Mucosa of rectum (tissue), 2 donors: ENCODE results near the gene SLC35E1.

ENCODE experiments used
- H3K27ac ChIP-seq, 2 donors: one replicate each; pipeline ENCODE4 v1.7.0; 2013; ENCODE audit warnings: inconsistent platforms in 2 of 2, low read depth in 2 of 2, low read length in 2 of 2
- H3K27me3 ChIP-seq, 2 donors: one replicate each; pipeline ENCODE4 v1.7.0; 2013; ENCODE audit warnings: low read length in 2 of 2; ENCODE audit not compliant: control insufficient read depth in 2 of 2, insufficient read depth in 2 of 2
- H3K36me3 ChIP-seq, 2 donors: one replicate each; pipeline ENCODE4 v1.7.0; 2013; ENCODE audit warnings: low read length in 2 of 2; ENCODE audit not compliant: control insufficient read depth in 2 of 2, insufficient read depth in 2 of 2
- H3K4me1 ChIP-seq, 2 donors: one replicate each; pipeline ENCODE4 v1.7.0; 2013; ENCODE audit warnings: low read length in 2 of 2, mild to moderate bottlenecking in 1 of 2; ENCODE audit not compliant: control insufficient read depth in 2 of 2, insufficient read depth in 2 of 2
- H3K4me3 ChIP-seq, 2 donors: one replicate each; pipeline ENCODE4 v1.7.0; 2013; ENCODE audit warnings: low read length in 2 of 2
- H3K9ac ChIP-seq, 2 donors: one replicate each; pipeline ENCODE4 v1.7.0; 2013; ENCODE audit warnings: low read length in 2 of 2, low read depth in 1 of 2, mild to moderate bottlenecking in 1 of 2
- H3K9me3 ChIP-seq, 2 donors: one replicate each; pipeline ENCODE4 v1.7.0; 2013; ENCODE audit warnings: low read length in 2 of 2; ENCODE audit not compliant: control insufficient read depth in 2 of 2
- donor health status: healthy.
- donor health status: Normal muscosa, but diverticular disease.

The SLC35E1 gene

DNA sequence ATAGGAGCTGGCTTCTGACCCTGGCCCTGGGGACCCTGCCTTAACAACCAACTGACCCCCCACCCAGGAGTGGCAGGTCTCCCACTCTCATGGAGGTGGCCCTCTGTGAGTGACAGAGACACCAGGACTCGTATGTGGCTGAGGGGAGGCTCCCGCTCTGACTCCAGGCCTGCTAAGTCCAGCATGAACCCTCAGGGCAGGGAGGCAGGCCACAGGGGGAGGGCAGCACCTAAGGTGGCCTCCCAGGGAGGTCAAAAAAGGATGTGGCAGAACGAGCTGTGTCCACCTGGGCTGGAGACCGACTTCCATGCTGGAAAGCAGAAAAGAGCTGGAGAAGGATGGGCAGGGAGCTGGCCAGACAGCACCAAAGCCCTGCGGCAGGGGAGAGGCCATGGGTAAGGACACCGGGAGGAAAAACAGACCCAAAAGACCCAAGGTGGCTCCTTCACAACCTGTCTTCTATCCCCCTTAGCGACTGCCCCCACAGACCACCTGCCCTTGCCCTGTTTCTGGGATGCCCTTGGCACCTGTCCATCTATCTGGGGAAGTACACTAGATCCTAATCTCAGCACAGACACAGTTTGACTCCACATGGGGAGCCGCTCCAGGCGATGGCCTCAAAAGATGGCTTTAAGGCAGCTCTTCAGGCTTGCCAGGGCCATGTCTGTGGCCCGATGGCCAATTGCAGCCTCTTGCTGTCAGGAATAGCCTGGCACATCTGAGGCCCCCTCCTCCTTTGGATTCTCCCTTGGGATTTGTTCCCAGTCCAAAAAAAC is 10.5 kb upstream of the SLC35E1 start:
- Histone ChIP-seq H3K4me3 (no peak overlapping the region), H3K36me3 (peaks cover 12 to 20% of the 10 kb centered on the region in 2 donors), H3K9me3 (no peaks in the 10 kb centered on the region), H3K27ac (peak overlapping the region in 1 of 2 donors; percentile 90), H3K9ac (no peak overlapping the region), H3K27me3 (no peaks in the 10 kb centered on the region), H3K4me1 (peaks cover 35 to 52% of the 10 kb centered on the region in 2 donors)

DNA sequence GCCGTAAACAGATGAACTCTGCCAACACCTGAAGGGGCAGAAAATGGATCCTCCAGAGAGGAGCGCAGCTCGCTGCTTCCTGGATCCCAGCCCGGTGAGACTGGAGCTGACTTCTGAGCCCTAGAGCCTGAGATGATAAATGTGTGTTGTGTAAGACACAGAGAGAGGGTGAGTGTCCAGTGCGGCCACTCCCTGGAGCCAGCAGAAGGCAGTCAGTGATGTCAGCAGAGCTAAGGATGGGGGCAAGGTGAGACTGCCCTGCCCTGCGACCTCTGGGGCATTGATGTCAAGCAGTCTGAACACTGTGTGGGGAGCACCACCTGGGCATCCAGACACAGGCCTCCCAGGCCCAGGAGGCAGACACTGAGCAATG is 9.7 kb upstream of the SLC35E1 start:
- Histone ChIP-seq H3K4me1 (peaks cover 28 to 46% of the 10 kb centered on the region in 2 donors), H3K36me3 (peaks cover 14 to 25% of the 10 kb centered on the region in 2 donors), H3K27ac (no peak overlapping the region)

DNA sequence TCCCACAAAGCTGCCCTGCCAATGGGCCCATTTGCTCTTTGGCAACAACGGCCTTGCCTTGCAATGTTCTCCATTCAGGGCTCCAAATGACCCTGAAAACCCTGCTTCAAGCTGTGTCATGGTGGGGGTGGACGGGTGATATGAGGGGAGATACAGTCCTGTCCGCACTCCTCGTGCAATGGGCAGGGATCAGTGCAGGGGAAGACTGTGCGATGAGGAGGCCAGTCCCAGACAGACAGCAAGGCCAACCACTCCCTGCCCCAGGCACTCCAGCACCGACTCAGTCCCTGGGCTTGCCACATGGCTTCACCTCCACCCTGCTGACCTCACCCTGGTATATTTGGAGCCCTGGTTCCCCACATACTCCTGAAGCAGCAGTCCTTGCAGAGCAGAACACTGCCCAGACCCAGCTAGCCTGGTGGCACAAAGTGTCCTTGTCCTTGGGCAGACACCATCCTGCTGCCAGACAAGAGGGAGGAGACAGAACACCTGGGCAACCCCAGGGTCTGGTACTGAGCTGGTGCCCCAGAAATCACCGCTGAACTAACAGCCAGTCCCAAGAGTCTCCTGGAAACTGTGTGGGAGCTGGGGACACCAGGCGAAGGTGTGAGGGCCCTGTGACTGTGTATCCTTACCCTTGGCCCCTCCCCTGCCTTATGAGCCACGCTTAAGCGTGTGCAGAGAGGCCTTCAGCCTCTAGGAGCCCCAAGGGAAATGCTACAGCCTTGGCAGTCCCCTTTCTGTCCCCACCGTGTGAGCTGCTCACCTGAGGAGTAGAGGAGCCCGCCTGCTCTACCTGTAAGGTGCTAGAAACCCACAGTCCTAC is 9.1 kb upstream of the SLC35E1 start:
- no peaks in the 10 kb centered on the region for H3K27me3 ChIP-seq
- H3K4me1 ChIP-seq: peaks cover 24 to 40% of the 10 kb centered on the region in 2 donors
- H3K36me3 ChIP-seq: peaks cover 16 to 31% of the 10 kb centered on the region in 2 donors
- H3K9me3 ChIP-seq: no peaks in the 10 kb centered on the region
- H3K9ac ChIP-seq: no peak overlapping the region
- no peak overlapping the region for H3K4me3 ChIP-seq
- H3K27ac ChIP-seq: no peak overlapping the region

More for the DNA sequence above, 9.7 kb upstream of the SLC35E1 start:
- Histone ChIP-seq H3K27me3 (no peaks in the 10 kb centered on the region), H3K9me3 (no peaks in the 10 kb centered on the region), H3K4me3 (no peak overlapping the region), H3K9ac (no peak overlapping the region)

- H3K4me3 ChIP-seq: no peak overlapping the region
- no peak overlapping the region for H3K27ac ChIP-seq
- peaks cover 10 to 23% of the 10 kb centered on the region in 2 donors for H3K4me1 ChIP-seq
- H3K9ac ChIP-seq: no peak overlapping the region
- H3K9me3 ChIP-seq: no peaks in the 10 kb centered on the region
- no peaks in the 10 kb centered on the region for H3K27me3 ChIP-seq
- peaks cover 22 to 37% of the 10 kb centered on the region in 2 donors for H3K36me3 ChIP-seq
Measured at GRCh38 chr19:16579381-16579780, 7.2 kb upstream of the SLC35E1 start.

DNA sequence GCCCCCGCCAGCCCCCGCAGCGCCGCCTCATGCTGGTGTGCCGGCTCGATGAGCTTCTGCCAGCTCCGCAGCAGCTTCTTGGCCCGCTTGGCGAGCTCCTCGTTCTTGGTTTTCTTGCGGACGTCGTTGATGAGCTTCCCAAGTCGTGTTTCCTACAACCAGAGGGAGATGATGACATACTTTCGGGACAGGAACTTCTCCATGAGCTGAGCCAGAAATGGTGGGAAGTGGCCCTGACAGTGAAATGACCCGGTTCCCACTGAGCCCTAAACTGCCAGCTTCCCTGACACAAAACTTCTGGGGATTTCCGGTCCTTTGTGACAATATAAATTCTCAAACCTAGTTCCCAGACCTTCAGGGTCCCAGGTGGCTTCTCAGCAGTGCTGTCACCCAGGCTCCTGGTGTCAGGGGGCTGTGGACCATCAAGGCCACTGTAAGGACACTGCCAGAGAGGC is 5.3 kb upstream of the SLC35E1 start:
- no peak overlapping the region for H3K4me3 ChIP-seq

DNA sequence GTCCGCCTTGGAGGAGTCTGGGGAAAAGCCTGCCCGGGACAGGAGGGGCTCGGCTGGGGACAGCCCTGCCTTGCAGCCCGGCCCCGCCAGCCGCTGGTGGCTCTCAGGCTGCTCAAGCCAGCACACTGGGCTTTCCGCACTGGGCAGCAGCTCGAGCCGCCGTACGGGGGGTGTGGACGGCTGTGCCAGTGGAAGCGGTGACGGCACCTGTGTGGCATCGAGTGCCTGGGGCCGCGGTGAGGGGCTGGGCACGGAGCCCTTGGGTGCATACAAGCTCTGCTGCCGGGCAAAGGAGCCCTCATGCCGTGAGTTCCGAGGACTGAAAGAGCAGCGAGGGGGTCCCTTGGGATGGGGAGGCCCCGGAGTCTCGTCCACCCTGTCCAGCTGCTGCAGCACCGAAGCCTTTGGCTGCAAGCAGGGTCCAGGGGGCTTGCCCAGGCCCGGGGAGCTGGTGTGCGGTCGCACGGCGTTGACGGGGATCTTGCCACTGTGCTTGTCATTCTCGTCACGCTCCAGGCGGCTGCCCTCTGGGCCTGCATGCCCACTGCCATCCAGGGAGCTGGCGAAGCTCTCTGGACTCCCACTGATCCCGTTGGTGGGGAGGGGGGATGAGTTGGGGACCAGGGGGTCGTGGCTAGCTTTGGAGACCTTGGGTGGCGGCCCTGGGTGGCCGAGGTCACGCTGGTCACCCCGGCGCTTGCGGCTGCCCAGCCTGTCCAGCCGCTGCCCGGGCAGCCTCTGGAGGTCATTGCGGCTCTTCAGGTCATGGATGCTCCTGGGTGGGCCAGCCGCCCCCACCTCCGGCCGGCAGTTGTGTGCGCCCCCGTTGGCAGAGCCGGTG is 4.7 kb upstream of the SLC35E1 start:
- Histone ChIP-seq H3K36me3 (peaks cover 22 to 37% of the 10 kb centered on the region in 2 donors), H3K27ac (no peak overlapping the region), H3K27me3 (no peaks in the 10 kb centered on the region), H3K4me1 (peaks cover 13 to 22% of the 10 kb centered on the region in 2 donors), H3K9ac (no peak overlapping the region), H3K4me3 (no peak overlapping the region), H3K9me3 (no peaks in the 10 kb centered on the region)

More for the DNA sequence above, 5.3 kb upstream of the SLC35E1 start:
- H3K36me3 ChIP-seq: peaks cover 22 to 37% of the 10 kb centered on the region in 2 donors
- H3K9ac ChIP-seq: no peak overlapping the region
- peaks cover 13 to 28% of the 10 kb centered on the region in 2 donors for H3K4me1 ChIP-seq
- H3K9me3 ChIP-seq: no peaks in the 10 kb centered on the region
- no peaks in the 10 kb centered on the region for H3K27me3 ChIP-seq
- H3K27ac ChIP-seq: no peak overlapping the region

DNA sequence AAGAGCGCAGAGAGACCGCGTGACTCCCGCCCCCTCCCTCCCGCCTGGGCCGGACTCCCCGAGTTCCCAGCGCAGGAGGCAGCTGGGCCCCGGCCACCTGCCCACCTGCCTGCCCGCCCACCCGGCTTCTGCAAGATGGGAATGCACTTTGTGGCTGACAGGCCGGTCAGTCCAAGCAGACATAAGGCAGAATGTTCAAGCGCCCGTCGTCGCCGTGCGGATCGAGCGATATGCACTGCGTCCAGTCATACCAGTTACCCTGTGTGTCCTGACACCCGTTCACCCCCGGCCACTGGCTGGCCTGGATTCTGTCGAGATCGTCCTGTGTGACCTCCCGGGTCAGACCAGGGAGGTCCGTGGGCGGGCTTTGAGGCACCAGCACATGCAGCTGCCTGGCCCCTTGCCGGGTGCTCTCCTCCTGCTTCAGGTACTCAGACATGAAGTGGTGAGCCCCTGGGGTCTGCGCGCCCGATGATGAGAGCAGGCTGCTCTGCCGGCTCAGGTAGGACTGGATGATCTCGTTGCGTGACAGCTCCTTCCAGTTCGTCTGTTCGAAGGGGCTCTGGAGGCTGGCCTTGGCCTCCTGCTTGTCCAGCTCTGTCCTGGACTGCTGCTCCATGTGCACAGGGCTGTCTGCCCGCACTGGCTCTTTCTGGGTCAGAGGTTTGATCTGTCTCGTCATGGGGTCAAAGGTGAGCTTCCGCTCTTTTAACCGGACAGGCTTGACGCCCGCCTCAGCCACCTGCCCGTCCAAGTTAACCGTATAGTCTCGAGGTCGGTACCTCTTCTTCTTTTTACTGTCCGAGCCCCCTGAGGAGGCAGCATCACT is 3.9 kb upstream of the SLC35E1 start:
- H3K27ac ChIP-seq: no peak overlapping the region
- H3K9ac ChIP-seq: no peak overlapping the region
- no peak overlapping the region for H3K4me3 ChIP-seq
- peaks cover 20 to 24% of the 10 kb centered on the region in 2 donors for H3K4me1 ChIP-seq
- no peaks in the 10 kb centered on the region for H3K9me3 ChIP-seq
- H3K27me3 ChIP-seq: no peaks in the 10 kb centered on the region
- H3K36me3 ChIP-seq: peaks cover 22 to 31% of the 10 kb centered on the region in 2 donors

DNA sequence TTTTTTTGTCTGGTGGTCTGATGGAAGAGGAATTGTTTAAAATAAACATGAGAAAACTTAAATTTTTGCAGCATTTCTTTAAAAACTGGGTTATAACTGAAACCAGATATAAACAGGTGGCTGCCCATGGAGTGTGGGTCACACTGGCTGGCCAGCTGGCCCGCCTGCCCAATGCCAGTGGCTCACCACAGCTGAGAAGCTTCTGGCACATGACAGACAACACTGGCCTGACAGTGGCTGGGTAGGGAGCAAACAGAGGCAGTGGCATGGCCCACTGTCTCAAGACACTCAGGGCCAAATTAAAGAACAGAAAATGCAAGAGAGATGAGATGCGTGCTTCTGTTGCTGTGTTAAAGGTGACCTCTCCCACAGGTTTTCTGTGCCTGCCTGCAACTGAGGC is 3.1 kb upstream of the SLC35E1 start:
- Histone ChIP-seq H3K27ac (no peak overlapping the region), H3K4me1 (peaks cover 21 to 26% of the 10 kb centered on the region in 2 donors), H3K27me3 (no peaks in the 10 kb centered on the region), H3K9me3 (no peaks in the 10 kb centered on the region), H3K9ac (no peak overlapping the region), H3K4me3 (no peak overlapping the region), H3K36me3 (peaks cover 22 to 31% of the 10 kb centered on the region in 2 donors)

DNA sequence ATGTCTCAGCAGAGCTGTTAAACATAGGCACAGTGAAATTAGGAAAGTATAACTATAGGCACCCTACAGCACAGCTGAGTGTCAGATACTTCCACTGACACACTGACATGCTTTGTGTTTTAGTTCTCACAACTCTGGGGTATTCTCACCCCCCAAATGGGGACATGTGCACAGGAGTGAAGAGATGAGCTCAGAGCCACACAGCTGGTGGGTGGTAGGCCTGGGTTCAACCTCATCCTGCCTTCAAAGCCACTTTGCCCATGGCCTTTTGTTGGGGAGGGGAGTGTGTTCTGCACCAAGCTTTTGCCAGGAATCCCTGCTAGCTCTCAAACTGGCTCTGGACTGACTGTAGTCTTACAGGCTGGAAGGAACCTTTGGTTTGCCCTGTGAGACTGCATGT is 1.7 kb upstream of the SLC35E1 start:
- peak overlapping the region in 1 of 2 donors; percentile 83 for H3K4me3 ChIP-seq
- H3K27ac ChIP-seq: no peak overlapping the region
- no peaks in the 10 kb centered on the region for H3K27me3 ChIP-seq
- H3K9ac ChIP-seq: peak overlapping the region in 1 of 2 donors; percentile 26
- no peaks in the 10 kb centered on the region for H3K9me3 ChIP-seq
- H3K36me3 ChIP-seq: peaks cover 24 to 39% of the 10 kb centered on the region in 2 donors
- H3K4me1 ChIP-seq: peaks cover 21 to 26% of the 10 kb centered on the region in 2 donors
